OCI-LY7 (cell line): ENCODE results near the gene ARFGAP2.

Experiments
- EZH2phosphoT487 ChIP-seq: fragments of 200-600 bp; sonication (generic); IDR thresholded peaks from 2 replicates; pipeline ENCODE4 v1.6.1; 2018; ENCODE audit warnings: low read depth, borderline replicate concordance, mild to moderate bottlenecking, mixed run types, antibody characterized with exemption, low read length, moderate library complexity, mixed read lengths
- TF ChIP-seq, protein P1 (sequence below): fragments of 200-600 bp; sonication (generic); conservative IDR thresholded peaks from 2 replicates; pipeline ENCODE4 v1.5.1; 2014; ENCODE audit warnings: mild to moderate bottlenecking, antibody characterized with exemption, low read length, moderate library complexity, mixed read lengths

- TF ChIP-seq, protein P1, sequence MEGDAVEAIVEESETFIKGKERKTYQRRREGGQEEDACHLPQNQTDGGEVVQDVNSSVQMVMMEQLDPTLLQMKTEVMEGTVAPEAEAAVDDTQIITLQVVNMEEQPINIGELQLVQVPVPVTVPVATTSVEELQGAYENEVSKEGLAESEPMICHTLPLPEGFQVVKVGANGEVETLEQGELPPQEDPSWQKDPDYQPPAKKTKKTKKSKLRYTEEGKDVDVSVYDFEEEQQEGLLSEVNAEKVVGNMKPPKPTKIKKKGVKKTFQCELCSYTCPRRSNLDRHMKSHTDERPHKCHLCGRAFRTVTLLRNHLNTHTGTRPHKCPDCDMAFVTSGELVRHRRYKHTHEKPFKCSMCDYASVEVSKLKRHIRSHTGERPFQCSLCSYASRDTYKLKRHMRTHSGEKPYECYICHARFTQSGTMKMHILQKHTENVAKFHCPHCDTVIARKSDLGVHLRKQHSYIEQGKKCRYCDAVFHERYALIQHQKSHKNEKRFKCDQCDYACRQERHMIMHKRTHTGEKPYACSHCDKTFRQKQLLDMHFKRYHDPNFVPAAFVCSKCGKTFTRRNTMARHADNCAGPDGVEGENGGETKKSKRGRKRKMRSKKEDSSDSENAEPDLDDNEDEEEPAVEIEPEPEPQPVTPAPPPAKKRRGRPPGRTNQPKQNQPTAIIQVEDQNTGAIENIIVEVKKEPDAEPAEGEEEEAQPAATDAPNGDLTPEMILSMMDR: no peak
- no peak for TF ChIP-seq EZH2phosphoT487
Measured at GRCh38 chr11:47121056-47121455, 55.6 kb downstream of the ARFGAP2 start.
